Left ventricle myocardium inferior (tissue), 1 donor: ENCODE data around the gene TNS3. TPM values are rescaled to one million over a fixed set of nuclear protein-coding genes. Genes with fewer than 3 reads are reported as not detected.

Source experiments
- DNase-seq: peaks from one replicate; pipeline ENCODE4 v3.0.0-alpha.2; 2020
- H3K27ac ChIP-seq: fragments of 200-600 bp; replicated peaks from 2 replicates; pipeline ENCODE4 v1.8.0; 2021
- H3K27me3 ChIP-seq: fragments of 200-600 bp; 2 replicates; pipeline ENCODE4 v1.8.0; 2021; ENCODE audit warnings: low read depth
- H3K36me3 ChIP-seq: fragments of 200-600 bp; 2 replicates; pipeline ENCODE4 v1.8.0; 2021
- H3K4me1 ChIP-seq: fragments of 200-600 bp; 2 replicates; pipeline ENCODE4 v1.8.0; 2021
- H3K4me3 ChIP-seq: fragments of 200-600 bp; 2 replicates; pipeline ENCODE4 v1.8.0; 2021; ENCODE audit warnings: mild to moderate bottlenecking, moderate library complexity
- H3K9me3 ChIP-seq: fragments of 200-600 bp; replicated peaks from 2 replicates; pipeline ENCODE4 v1.8.0; 2021
- intact Hi-C: fragments of 100-400 bp; cut with micrococcal nuclease; formaldehyde crosslinking; loops from one replicate; pipeline ENCODE4 v1.11.0; 2022
- total RNA-seq: library from RNA; stranded (reverse); fragmentation: NEBNext Ultra II Directional; extraction: Animal tissue kit (Norgen Biotek cat#: 25700); gene quantifications from one replicate; pipeline ENCODE4 v1.2.1, GENCODE V29; 2021
- TF ChIP-seq, protein P1 (sequence below): fragments of 200-600 bp; IDR thresholded peaks from 2 replicates; pipeline ENCODE4 v1.8.0; 2021; ENCODE audit warnings: antibody characterized with exemption, mild to moderate bottlenecking, borderline replicate concordance
- donor health status: DM: no; HTN: yes; CAD: no; lungs with severe emphysema.

The TNS3 gene
- total RNA-seq, 1 donor from 2014 or later = 40.6 TPM

DNA sequence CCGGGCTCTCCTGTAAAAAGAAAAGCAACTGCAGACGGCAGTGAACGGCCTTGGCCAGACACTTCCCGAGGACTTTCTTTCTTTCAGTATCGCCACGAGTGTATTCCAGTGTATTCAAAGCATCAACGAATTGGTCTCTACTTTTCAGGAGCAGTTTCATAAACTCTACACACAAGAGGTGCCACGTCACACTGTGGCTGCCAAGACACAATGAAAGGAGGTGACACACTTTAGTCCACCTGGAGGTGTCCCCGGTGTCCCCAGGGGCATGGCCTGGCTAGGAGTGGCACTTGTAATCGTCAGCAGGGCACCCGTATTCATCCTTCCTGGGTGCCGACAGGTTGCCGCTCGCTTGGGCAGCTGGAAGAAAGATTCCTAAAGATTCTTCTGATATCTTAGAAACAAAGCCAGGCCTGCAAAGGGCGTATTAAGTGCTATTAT, 5.0 kb downstream of the TNS3 start:
- no peaks in the 10 kb centered on the region for H3K9me3 ChIP-seq
- TF ChIP-seq, protein P1, sequence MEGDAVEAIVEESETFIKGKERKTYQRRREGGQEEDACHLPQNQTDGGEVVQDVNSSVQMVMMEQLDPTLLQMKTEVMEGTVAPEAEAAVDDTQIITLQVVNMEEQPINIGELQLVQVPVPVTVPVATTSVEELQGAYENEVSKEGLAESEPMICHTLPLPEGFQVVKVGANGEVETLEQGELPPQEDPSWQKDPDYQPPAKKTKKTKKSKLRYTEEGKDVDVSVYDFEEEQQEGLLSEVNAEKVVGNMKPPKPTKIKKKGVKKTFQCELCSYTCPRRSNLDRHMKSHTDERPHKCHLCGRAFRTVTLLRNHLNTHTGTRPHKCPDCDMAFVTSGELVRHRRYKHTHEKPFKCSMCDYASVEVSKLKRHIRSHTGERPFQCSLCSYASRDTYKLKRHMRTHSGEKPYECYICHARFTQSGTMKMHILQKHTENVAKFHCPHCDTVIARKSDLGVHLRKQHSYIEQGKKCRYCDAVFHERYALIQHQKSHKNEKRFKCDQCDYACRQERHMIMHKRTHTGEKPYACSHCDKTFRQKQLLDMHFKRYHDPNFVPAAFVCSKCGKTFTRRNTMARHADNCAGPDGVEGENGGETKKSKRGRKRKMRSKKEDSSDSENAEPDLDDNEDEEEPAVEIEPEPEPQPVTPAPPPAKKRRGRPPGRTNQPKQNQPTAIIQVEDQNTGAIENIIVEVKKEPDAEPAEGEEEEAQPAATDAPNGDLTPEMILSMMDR = no peak
- H3K36me3 ChIP-seq = no peaks in the 10 kb centered on the region
- intact Hi-C loops = no loop called here
- H3K27me3 ChIP-seq = no peaks in the 10 kb centered on the region
- DNase-seq = no peak
- H3K27ac ChIP-seq = peak overlapping the region; percentile 87
- peaks cover 83% of the 10 kb centered on the region for H3K4me1 ChIP-seq
- H3K4me3 ChIP-seq = peak overlapping the region; percentile 49

GRCh38 chr7:47576031-47576865, 5.7 kb downstream of the TNS3 start:
- H3K9me3 ChIP-seq = no peaks in the 10 kb centered on the region
- intact Hi-C loops = no loop called here
- TF ChIP-seq, protein P1 = no peak
- H3K27me3 ChIP-seq = no peaks in the 10 kb centered on the region
- peaks cover 83% of the 10 kb centered on the region for H3K4me1 ChIP-seq
- peak overlapping the region; percentile 49 for H3K4me3 ChIP-seq
- H3K27ac ChIP-seq = peak overlapping the region; percentile 87
- DNase-seq = peak; percentile 78
- H3K36me3 ChIP-seq = no peaks in the 10 kb centered on the region

GRCh38 chr7:47574482-47575329, 7.2 kb downstream of the TNS3 start:
- no peaks in the 10 kb centered on the region for H3K36me3 ChIP-seq
- TF ChIP-seq, protein P1 = no peak
- DNase-seq = no peak
- no peak overlapping the region for H3K4me3 ChIP-seq
- no peaks in the 10 kb centered on the region for H3K9me3 ChIP-seq
- H3K4me1 ChIP-seq = peaks cover 83% of the 10 kb centered on the region
- intact Hi-C loops = no loop called here
- peak overlapping the region; percentile 60 for H3K27ac ChIP-seq
- H3K27me3 ChIP-seq = no peaks in the 10 kb centered on the region

GRCh38 chr7:47573758-47574481, 8.0 kb downstream of the TNS3 start:
- no peaks in the 10 kb centered on the region for H3K27me3 ChIP-seq
- H3K36me3 ChIP-seq = no peaks in the 10 kb centered on the region
- peak overlapping the region; percentile 60 for H3K27ac ChIP-seq
- intact Hi-C loops = no loop called here
- no peak for DNase-seq
- no peak overlapping the region for H3K4me3 ChIP-seq
- no peaks in the 10 kb centered on the region for H3K9me3 ChIP-seq
- TF ChIP-seq, protein P1 = no peak
- peaks cover 76% of the 10 kb centered on the region for H3K4me1 ChIP-seq
